ENCODE data around the gene VPS72.

Gene VPS72

GRCh38 chr1:151188667-151189066 is 1.3 kb downstream of the VPS72 start:
- H3K4me3 ChIP-seq (ENCODE audit: low read depth, low read length): peak overlapping the region; percentile 97

- H3K4me3 ChIP-seq (ENCODE audit: low read depth, low read length): no peak overlapping the region
These were observed 2.8 kb downstream of the VPS72 start for GRCh38 chr1:151187205-151187604.

- no peak overlapping the region for H3K4me3 ChIP-seq (ENCODE audit: low read depth, low read length)
These were observed 5.8 kb downstream of the VPS72 start for GRCh38 chr1:151184211-151184610.

- no peak overlapping the region for H3K4me3 ChIP-seq (ENCODE audit: low read depth, low read length)
These were observed 13.4 kb downstream of the VPS72 start for GRCh38 chr1:151176514-151177045.

- H3K4me3 ChIP-seq (ENCODE audit: low read depth, low read length): no peak within 1 kb of the TSS
These were observed 14.1 kb downstream of the VPS72 start, which contains the start of gene TMOD4 for GRCh38 chr1:151175863-151176262. Gene TMOD4, minus strand, starts transcription at chr1:151175981. Its CDS starts 1,106 bp downstream, at chr1:151174875.

GRCh38 chr1:151175041-151175741 is 14.8 kb downstream of the VPS72 start:
- H3K4me3 ChIP-seq (ENCODE audit: low read depth, low read length): no peak overlapping the region

GRCh38 chr1:151171190-151171589 is 18.8 kb downstream of the VPS72 start:
- no peak overlapping the region for H3K4me3 ChIP-seq (ENCODE audit: low read depth, low read length)

GRCh38 chr1:151167116-151167515 is 22.9 kb downstream of the VPS72 start:
- no peak overlapping the region for H3K4me3 ChIP-seq (ENCODE audit: low read depth, low read length)

- H3K4me3 ChIP-seq (ENCODE audit: low read depth, low read length): peak overlapping the region; percentile 99
These were observed 23.5 kb downstream of the VPS72 start for GRCh38 chr1:151166505-151166956.

- H3K4me3 ChIP-seq (ENCODE audit: low read depth, low read length): peak within 1 kb of the TSS; percentile 99
These were observed 24.1 kb downstream of the VPS72 start, which contains the start of the genes LYSMD1 and SCNM1 for GRCh38 chr1:151165738-151166504. Gene LYSMD1, minus strand, starts transcription at chr1:151165902. Its CDS starts 644 bp downstream, at chr1:151165258. Gene SCNM1, plus strand, starts transcription at chr1:151166144. Its CDS starts 9 bp downstream, at chr1:151166153.

GRCh38 chr1:151165281-151165737 is 24.7 kb downstream of the VPS72 start:
- peak overlapping the region; percentile 99 for H3K4me3 ChIP-seq (ENCODE audit: low read depth, low read length)

- H3K4me3 ChIP-seq (ENCODE audit: low read depth, low read length): peak overlapping the region; percentile 99
These were observed 25.2 kb downstream of the VPS72 start for GRCh38 chr1:151164732-151165280.

- no peak overlapping the region for H3K4me3 ChIP-seq (ENCODE audit: low read depth, low read length)
These were observed 30.6 kb downstream of the VPS72 start for GRCh38 chr1:151159373-151159772.

GRCh38 chr1:151158751-151159251 is 31.2 kb downstream of the VPS72 start:
- H3K4me3 ChIP-seq (ENCODE audit: low read depth, low read length): no peak overlapping the region

GRCh38 chr1:151158326-151158725 is 31.7 kb downstream of the VPS72 start:
- H3K4me3 ChIP-seq (ENCODE audit: low read depth, low read length): no peak overlapping the region

GRCh38 chr1:151157067-151157531 is 32.9 kb downstream of the VPS72 start:
- no peak overlapping the region for H3K4me3 ChIP-seq (ENCODE audit: low read depth, low read length)

- H3K4me3 ChIP-seq (ENCODE audit: low read depth, low read length): no peak within 1 kb of the TSS
These were observed 33.5 kb downstream of the VPS72 start, which contains the start of gene TNFAIP8L2 for GRCh38 chr1:151156515-151156819. Gene TNFAIP8L2, plus strand, starts transcription at chr1:151156649. Its CDS starts 2,049 bp downstream, at chr1:151158698.

GRCh38 chr1:151147665-151148064 is 42.3 kb downstream of the VPS72 start:
- H3K4me3 ChIP-seq (ENCODE audit: low read depth, low read length): no peak overlapping the region

- H3K4me3 ChIP-seq (ENCODE audit: low read depth, low read length): peak overlapping the region; percentile 77
These were observed 42.9 kb downstream of the VPS72 start for GRCh38 chr1:151147132-151147503.

- H3K4me3 ChIP-seq (ENCODE audit: low read depth, low read length): peak within 1 kb of the TSS; percentile 77
These were observed 43.4 kb downstream of the VPS72 start, which contains the start of gene SEMA6C for GRCh38 chr1:151146412-151147131. Gene SEMA6C, minus strand, starts transcription at chr1:151146631. Its CDS starts 4,010 bp downstream, at chr1:151142621.

All from iPS-11a (cell line).